Body of pancreas (tissue), 4 donors: Measurements from ENCODE around the gene PSEN2.

Experiments used
- CTCF ChIP-seq, 7 experiments: fragments of 450-650 bp in 4 of 7; fragments of 200-600 bp in 3 of 7; sonication (generic) in 3 of 7; IDR thresholded peaks; one replicate each; pipeline ENCODE4 v1.5.1; 2016 to 2019; ENCODE audit warnings: antibody characterized with exemption in 7 of 7
- POLR2A ChIP-seq, 3 donors: fragments of 450-650 bp; IDR thresholded peaks; one replicate each; pipeline ENCODE4 v1.6.1; 2016; ENCODE audit warnings: antibody characterized with exemption in 3 of 3, mild to moderate bottlenecking in 2 of 3

- TF ChIP-seq CTCF (IDR thresholded peaks at IDR 0.05) (no peak), POLR2A (IDR thresholded peaks at IDR 0.05) (peak; percentile 37 to 72 (median 67))
Measured at GRCh38 chr1:226872437-226872836, 2.0 kb downstream of the PSEN2 start.
